ENCODE data around the gene SHISA6.

SHISA6 gene

DNA sequence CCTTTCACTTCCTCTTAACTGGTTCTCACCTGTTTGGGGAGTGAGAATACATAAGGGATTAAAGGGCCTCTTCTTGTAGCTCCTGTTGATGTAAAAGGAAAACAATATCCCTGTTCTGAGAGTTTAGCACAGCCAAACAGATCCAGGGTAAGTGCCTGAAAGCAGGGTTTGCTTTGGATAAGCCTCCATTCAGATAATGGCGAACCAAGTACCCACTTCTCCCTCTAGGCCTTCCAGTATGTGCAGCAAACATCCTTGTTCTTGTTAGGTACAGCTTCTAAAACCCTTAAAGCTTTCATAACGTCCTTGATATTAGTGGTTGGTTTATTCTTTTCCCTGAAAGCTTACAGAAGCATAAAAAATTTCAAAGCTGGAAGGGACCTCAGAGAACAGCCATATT, 226.6 kb downstream of the SHISA6 start:
- DNase-seq, result no peak

GRCh38 chr17:11485336-11486100, 244.5 kb downstream of the SHISA6 start:
- DNase-seq, result no peak

DNA sequence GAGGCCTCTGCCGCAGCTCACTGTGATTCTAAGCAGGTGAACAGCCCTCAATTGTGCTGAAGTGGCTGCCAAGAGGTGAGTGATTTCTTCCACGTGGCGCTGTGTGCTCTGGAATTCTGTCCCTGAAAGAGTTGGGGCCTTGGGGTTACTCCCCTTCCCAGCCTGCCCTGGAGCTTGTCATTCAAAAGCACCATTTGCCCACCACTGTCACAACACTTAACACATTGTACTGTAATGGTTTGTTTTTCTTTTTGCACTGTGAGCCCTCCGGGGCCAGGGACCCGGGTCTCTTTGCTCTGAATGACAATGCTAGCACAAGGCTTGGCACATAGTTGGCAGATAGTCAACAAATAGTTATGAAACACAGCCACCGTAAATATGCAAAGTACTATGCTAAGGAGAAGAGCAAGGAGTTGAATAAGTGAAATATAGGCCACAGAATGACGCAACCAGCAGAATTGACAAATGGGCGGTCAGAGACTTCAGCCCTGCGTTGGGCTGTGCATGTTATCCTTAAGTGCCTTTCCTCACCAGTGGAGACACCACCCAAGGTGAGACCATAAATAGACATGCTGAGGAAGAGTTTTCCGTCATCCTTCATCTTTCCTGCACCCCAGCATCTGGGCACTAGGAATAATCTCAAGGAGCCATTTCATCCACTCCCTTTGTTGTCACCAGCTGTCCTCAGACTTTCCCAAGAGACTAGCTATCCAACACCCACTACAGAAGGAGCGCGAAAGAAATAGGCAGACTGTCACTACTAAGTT, 245.3 kb downstream of the SHISA6 start:
- no peak for DNase-seq

DNA sequence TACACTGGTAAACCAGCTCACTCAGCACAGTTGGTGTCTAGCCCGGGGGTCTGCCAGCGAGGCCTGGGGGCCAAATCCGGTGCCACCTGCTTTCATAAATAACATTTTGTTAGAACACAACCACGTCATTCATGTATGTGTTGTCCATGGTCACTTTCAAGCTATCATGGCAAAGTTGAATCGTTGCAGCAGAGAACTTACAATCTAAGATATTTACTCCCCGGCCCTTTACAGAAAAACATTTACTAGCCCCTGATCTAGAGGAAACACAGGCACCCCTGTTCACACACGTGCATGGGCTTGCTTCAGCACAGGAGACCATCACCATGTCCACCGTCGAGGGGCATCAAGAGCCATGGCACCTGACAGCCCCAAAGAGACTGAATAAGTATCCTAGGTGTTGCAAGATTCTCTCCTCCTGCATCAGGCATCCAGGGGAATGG, 245.9 kb downstream of the SHISA6 start:
- DNase-seq, result no peak

DNA sequence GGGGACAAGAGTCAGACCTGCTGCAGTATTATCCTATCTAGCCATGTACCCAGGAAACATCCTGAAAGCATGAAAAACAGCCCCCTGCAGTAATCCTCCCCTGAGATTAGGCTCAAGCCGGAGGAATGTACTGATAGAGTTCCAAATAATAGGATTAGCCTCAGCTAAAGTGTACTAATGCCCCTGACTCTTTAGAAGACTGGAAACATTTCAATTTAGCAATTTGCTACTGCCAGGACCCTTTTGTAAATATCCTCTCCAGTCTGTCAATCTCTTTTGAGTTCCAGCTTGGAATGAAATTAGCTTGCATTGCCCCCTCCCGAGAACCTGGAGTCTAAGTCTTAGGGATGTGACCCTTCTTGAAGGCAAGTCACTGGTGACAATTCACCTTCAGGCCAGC, 246.5 kb downstream of the SHISA6 start:
- DNase-seq, result no peak

- DNase-seq, result no peak
These were observed 247.4 kb downstream of the SHISA6 start for GRCh38 chr17:11488407-11488806.

DNA sequence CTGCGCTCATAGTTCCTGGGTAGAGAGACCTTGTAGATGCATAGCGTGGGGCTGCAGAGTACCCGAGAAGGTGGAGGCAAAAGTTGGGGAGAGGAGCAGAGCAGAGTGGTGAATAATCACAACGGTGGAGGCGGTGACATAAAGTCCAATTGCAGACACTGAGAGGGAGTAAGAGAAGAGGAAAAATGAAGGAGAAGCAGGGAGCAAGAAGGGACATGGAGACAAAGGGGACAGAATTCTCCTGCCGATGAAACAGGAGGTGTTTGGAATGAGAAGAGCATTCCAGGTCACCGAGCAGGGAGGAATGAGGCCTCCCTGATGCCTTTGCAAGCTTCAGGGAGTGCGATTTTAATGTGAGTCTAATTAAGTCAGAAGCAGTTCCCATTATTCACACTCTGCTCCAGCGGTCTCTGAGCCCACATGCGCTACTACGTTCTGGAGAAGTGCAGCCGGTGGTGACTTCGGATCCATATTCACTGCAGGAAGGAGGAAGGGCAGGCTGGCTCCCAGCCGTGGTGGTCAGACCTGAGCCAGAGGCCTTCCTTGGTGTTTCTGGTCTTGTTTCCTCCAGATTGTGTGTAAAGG, 249.2 kb downstream of the SHISA6 start:
- no peak for DNase-seq

GRCh38 chr17:11492511-11492910, 251.5 kb downstream of the SHISA6 start:
- no peak for DNase-seq

GRCh38 chr17:11493936-11494335, 252.9 kb downstream of the SHISA6 start:
- no peak for DNase-seq

- no peak for DNase-seq
These were observed 254.6 kb downstream of the SHISA6 start for GRCh38 chr17:11495613-11496012.

DNA sequence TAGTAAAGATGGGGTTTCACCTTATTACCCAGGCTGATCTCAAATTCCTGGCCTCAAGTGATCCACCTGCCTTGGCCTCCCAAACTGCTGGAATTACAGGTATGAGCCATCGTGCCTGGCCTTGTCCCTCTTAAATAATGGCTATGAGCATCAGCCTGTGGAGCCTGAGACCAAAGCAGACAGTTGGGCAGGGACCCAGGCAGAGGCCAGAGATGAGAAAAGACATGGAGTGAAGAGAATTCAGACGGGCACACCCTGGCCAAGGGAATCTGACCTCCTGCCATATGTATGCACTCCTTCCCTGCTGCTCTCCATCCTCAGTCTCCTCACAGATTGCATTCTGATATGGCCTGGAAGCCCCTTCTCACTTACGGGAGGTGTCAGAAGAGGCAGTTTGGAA, 258.9 kb downstream of the SHISA6 start:
- no peak for DNase-seq

- DNase-seq, result no peak
These were observed 262.5 kb downstream of the SHISA6 start for GRCh38 chr17:11503308-11504035.

GRCh38 chr17:11506635-11507034, 265.6 kb downstream of the SHISA6 start:
- no peak for DNase-seq

DNA sequence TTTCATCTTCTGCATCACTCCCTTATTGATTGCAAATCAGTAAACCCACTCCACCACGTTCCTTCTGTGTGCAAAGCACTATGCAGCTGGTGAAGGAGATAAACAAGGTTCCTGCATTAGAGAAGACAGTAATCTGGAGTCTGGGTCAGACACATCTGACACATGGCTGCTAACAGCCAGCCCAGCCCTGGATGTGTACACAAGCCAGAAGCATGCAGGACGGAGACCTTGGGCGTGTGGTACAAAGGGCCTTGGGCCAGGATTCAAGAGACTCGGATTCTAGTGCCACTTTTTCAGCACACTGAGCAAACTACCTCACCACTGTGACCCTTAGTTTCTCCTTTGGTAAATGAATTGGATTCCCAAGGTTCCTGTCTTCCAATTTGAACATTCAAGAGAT, 270.7 kb downstream of the SHISA6 start:
- DNase-seq, result no peak

DNA sequence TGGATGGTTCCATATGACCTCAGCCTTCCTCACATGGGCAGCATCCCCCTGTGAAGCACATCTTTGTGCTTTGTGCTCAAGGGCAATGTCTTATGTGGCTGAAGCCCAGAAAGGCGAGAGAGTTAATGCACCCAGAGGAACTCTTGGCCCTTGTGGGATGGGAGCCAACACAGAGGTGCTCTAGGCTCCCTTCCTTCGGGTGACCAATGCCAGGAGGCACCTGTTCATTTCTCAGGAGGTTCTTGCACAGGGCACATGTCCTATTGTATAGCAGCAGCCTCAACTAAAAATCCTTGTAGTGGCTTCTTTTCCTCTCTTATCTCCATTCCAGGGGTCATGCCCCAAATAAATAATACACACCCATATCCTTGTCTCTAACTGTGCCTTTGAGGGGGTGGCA, 273.6 kb downstream of the SHISA6 start:
- no peak for DNase-seq

DNA sequence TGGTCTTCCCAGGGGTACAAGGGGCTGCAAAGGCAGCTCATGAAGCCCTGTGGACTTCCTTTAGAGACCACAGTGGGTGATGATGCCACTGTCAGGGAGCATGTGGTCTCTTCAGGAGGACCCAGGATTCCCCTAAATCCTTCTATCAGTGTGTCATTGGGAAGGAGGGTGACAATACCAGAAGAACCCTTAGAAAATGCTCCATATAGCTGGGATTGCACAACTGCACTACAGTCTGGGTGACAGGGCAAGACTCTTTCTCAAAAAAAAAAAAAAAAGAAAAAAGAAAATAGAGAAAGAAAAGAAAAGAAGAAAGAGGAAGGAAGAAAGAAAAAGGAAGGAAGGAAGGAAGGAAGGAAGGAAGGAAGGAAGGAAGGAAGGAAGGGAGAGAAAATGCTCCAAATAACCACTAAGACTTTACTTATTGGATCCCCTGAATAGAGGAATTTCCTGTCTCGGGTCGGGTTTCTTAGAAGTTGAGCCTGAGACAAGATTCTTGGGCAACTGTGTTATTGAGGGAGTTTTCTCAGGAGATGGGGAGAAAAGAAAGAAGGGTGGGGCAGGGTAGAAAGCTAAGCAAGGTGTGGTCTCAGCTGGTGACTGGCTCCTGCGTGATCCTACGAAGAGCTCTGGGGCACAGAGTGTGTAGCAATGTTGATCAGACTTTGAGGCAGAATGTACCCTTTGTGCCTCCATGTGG, 274.1 kb downstream of the SHISA6 start:
- DNase-seq, result no peak

DNA sequence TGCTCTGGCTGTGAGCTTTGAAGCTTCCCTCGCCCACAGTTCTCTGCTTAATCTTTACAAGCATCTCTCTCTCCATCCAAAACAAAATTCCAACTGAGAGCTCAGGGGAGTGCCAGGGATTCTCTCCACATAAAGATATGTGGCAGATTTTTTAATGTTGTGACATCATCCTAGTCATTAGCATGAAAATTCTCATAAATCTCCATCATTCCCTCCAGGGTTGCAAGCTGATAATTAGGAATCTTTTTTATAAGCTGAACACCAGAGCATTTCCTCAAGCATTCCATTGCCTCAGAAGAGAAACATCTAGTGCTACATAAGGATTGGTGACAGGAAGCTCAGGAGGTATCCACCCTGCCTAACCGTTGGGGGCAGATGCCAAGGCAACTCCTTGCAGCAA, 274.9 kb downstream of the SHISA6 start:
- no peak for DNase-seq

GRCh38 chr17:11535231-11535630, 294.2 kb downstream of the SHISA6 start:
- DNase-seq, result no peak

GRCh38 chr17:11538366-11538765, 297.4 kb downstream of the SHISA6 start:
- DNase-seq, result no peak

DNA sequence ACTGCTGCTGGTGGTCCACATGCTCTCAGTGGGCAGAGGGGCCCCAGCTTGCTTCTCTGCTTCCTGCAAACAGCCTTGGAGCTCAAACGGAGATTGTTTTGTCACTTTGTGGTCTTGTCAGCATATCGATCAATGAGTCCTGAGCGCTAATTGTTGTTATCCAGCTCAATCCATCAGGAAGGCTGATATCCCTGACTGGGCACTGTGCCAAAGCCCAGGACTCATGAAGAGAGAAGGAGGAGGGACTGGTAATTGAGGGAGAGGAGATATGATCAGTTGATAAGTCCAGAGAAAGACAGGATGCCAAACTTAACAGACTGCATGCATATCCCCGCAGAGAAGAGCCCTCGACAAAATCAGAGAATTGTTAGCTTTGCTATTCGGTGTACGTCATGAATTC, 298.6 kb downstream of the SHISA6 start:
- DNase-seq, result no peak

DNA sequence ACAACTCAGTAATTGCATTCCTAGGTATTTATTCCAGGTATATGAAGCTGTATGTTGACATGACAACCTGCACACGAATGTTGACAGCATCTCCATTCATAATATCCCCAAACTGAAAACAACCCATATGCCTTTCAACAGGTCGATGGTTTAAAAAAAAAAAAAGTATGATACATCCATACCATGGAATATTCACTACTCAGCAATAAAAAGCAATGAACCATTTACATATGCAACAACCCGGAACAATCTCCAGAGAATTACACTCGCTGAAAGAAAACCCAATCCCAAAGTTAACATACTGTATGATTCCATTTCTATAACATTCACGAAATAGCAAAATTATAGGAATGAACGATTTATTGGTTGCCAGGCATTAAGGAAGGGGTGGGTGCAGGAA, 304.0 kb downstream of the SHISA6 start:
- DNase-seq, result no peak

DNA sequence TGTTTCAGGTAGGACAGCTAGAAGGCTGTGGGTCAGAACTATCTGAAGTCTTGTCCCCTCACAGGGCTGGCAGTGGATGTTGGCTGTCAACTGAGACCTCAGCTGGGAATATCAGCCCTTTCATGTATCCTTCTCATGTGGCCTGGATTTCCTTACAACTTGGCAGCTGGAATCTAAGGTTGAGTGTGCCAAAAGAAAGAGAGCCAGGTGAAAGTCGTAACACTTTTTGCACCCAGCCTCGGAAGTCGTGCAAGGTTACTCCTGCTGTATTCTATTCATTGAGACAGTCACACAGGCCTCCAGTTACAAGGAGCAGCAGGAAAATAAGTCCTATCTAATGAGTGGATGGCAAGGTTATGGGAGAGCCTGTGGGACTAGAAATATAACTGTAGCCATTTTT, 304.7 kb downstream of the SHISA6 start:
- DNase-seq, result no peak

DNA sequence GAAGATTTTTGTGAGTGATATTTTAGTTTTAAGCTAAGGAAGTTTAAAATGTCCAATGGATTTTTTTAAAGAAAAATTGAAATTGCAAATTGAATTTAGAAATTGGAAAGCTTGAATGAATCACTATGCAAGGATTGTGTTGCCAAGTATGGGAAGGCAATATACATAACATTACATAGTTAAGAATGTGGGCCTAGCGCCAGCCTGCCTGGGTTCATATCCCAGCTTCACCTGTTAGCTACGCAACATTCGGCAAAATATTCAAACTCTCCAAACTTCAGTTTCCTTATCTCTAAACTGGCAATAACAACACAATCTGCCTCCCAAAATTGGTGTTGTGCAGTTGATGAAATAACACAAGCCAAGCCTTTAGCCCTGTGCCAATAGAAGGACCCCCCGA, 306.8 kb downstream of the SHISA6 start:
- DNase-seq, result no peak
